GM18505 (cell line): ENCODE measurements around the gene FGF11.

ENCODE experiments used
- ATAC-seq: cut with Tn5 transposase; IDR thresholded peaks from one replicate; pipeline ENCODE4 v1.9.1; 2021; ENCODE audit not compliant: unreplicated experiment
- POLR2A ChIP-seq: IDR thresholded peaks from 4 replicates; pipeline ENCODE4 v1.6.1; 2011; ENCODE audit warnings: borderline replicate concordance; ENCODE audit not compliant: insufficient read depth, insufficient read length; ENCODE audit errors: extremely low read depth

The FGF11 gene

GRCh38 chr17:7426896-7427489, 12.3 kb upstream of the FGF11 start:
- ATAC-seq = no peak
- no peak for TF ChIP-seq POLR2A

GRCh38 chr17:7427549-7427948, 11.8 kb upstream of the FGF11 start:
- TF ChIP-seq POLR2A = no peak
- no peak for ATAC-seq

- TF ChIP-seq POLR2A = no peak
- ATAC-seq = no peak
Measured at GRCh38 chr17:7428557-7428956, 10.8 kb upstream of the FGF11 start, which contains the start of gene SPEM3. Gene SPEM3, plus strand, starts transcription at chr17:7428857. Its CDS starts 46 bp downstream, at chr17:7428903.

GRCh38 chr17:7429722-7430121, 9.6 kb upstream of the FGF11 start:
- TF ChIP-seq POLR2A = no peak
- no peak for ATAC-seq

- no peak for ATAC-seq
- TF ChIP-seq POLR2A = no peak
Measured at GRCh38 chr17:7431231-7431630, 8.1 kb upstream of the FGF11 start.

- no peak for ATAC-seq
- TF ChIP-seq POLR2A = no peak
Measured at GRCh38 chr17:7432296-7432695, 7.0 kb upstream of the FGF11 start.

GRCh38 chr17:7435676-7436555, 3.4 kb upstream of the FGF11 start:
- peak; percentile 25 for ATAC-seq
- peak; percentile 58 for TF ChIP-seq POLR2A

- no peak for TF ChIP-seq POLR2A
- ATAC-seq = no peak
Measured at GRCh38 chr17:7436556-7437368, 2.5 kb upstream of the FGF11 start.

GRCh38 chr17:7437369-7437863, 1.9 kb upstream of the FGF11 start:
- TF ChIP-seq POLR2A = no peak
- ATAC-seq = no peak

- TF ChIP-seq POLR2A = no peak
- ATAC-seq = no peak
Measured at GRCh38 chr17:7437950-7438614, 1.2 kb upstream of the FGF11 start.

- TF ChIP-seq POLR2A = no peak
- ATAC-seq = no peak
Measured at GRCh38 chr17:7438656-7439460, 454 bp upstream of the FGF11 start.
